Medulla oblongata (tissue), 1 donor: ENCODE results near the gene CACNG4.

ENCODE experiments used
- DNase-seq: peaks from one replicate; pipeline ENCODE4 v3.0.0-alpha.2; 2015; ENCODE audit errors: extremely low spot score

Gene CACNG4

DNA sequence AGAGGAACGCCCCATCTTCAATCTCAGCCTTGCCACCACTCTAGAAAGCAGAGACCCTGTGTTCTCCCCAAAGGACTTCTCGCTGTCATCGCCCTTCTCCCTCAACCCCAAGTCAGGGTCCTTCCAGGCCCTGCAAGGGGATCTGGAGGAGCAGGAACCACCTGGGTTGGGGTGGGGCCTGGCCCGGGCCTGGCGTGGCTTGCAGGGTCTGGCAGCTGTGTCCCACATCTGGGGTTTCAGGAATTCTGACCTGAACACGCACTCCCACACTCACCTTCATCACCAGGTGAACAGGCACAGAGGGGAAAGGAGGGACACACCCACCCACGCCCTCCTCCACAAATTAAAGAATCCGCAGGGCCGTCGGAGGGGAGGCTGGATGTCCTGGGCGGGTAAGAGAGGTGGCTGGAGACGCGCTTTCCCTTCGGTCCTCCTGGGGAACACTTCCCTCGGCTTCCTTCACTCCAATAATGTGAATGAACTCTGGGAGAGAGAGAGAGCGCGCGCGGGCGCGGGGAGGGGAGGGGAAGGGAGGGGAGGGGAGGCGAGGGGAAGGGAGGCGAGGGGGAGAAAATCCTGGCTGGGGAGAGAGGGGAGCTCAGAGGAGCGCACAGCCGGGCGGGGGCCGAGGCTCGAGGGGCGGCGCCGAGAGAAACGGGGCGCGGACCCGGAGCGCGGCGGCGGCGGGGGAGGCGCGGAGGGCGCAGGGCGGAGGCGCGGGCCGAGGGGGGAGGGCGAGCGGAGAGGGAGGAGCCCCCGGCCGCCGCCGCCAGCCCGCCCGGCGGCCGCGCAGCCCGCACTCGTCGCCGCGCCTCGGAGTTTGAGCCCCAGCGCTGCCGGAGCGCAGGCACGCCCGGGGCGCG, at the start of gene CACNG4:
CACNG4 (plus strand) TSS at position 799 of the 863 bp plus-strand sequence. CDS start 205 bp downstream, outside the sequence.
- no peak for DNase-seq

GRCh38 chr17:66915204-66915611, 49.3 kb upstream of the CACNG4 start:
- no peak for DNase-seq

DNA sequence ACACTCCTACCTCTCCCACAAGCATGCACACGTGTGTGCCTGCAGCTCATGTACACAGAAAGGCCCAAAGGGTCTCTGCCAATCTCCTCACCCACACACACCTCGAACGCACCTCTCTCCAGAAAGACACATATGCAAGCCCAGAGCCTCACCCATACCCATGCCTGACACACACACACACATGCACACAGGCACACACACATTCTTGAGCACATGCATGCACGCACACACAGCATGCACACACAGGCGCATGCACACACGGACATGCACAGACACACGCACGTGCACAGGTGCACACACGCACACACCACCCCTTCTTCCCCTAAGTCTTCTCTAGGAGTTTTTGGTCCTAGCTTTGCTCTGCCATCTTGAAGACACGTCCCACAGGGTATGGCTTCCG, 48.7 kb upstream of the CACNG4 start:
- no peak for DNase-seq

- no peak for DNase-seq
Measured at GRCh38 chr17:66916946-66917345, 47.6 kb upstream of the CACNG4 start.

DNA sequence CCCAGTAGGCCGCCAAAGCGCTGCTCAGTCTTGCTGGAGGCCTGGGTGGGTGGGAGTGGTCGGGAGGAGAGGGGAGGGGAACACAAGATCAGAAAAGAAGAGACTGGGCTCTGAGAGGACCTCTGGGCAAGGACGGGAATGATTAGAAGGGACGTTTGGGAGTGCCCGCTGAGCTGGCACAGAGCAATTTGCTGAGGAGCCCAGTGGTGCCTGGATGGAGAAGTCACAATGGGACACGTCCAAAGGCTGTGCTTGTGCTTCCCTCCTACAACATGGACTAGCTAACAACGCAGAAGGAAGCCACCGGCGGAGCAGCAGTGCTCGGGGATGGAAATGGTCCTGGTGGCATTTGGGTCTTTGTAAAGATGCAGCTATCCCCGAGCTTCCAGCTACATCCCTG, 45.6 kb upstream of the CACNG4 start:
- no peak for DNase-seq

DNA sequence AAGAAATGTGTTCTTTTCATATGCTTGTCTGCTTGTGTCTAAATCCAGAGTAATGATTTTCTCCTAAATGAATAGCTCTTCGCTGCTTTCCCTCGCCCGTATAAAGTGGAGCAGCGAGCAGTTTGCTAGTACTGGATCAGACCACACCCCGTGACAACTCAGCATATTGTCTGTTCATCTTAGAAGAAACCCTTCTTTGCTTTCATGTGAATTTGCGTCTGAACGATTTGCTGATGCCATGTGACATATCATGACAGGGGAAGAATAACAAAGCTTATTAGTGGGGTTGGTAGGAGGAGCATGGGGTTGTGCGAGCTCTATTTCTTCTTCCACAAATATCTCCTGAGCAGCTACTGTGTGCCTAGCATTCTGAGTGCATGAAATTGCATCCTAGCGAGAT, 44.1 kb upstream of the CACNG4 start:
- no peak for DNase-seq

DNA sequence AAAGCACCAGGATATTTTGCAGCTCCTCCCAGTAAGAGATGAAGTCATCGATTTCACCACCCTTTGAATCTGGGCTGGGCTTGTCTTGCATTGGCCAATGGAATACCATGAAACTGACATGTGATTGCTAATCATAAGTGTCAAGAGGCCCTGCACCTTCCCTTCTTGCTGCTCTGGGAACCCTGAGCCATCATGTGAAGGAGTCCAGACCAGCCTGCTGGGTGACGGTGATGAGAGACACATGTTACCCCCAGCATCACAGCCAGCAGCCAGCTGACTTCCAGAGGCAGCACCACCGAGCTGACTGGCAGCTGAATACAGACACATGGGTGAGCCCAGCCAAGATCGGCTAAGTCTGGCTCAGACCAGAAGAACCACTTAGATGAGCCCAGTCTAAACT, 43.6 kb upstream of the CACNG4 start:
- no peak for DNase-seq

GRCh38 chr17:66923886-66924285, 40.6 kb upstream of the CACNG4 start:
- DNase-seq = no peak

DNA sequence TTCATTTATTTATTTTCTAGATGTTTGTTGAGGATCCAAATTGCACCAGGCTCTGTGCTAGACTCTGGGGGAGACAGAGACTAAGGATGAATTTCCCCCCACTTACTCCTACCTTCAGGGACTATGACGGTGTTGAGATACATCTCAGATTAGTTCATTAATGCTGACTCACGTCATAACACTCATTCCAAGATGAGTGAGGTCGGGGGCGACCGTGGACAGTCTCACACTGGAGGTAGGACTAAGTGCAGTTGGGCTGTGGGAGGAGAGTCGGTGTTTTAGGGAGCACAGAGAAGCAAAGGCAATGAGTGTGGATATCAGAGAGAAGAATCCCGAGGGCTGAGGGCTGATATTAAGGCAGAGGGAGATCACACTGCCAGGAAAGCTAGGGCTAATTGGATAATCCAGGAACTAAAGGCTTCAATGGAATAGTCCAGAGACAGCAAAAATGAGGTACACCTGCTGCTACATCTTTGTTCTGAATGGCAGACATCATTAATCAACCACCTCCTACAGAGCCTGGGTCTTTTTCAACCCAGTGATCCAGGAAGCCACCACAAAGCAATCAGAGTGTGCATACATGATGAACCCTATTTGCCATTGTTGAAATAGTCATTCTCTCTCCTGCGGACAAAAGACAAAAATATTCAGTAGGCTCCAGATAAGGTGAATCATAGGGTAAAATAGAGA, 38.6 kb upstream of the CACNG4 start:
- DNase-seq = no peak

- no peak for DNase-seq
Measured at GRCh38 chr17:66928949-66929348, 35.6 kb upstream of the CACNG4 start.

- DNase-seq = no peak
Measured at GRCh38 chr17:66929591-66929990, 34.9 kb upstream of the CACNG4 start.

GRCh38 chr17:66930933-66931332, 33.6 kb upstream of the CACNG4 start:
- no peak for DNase-seq

DNA sequence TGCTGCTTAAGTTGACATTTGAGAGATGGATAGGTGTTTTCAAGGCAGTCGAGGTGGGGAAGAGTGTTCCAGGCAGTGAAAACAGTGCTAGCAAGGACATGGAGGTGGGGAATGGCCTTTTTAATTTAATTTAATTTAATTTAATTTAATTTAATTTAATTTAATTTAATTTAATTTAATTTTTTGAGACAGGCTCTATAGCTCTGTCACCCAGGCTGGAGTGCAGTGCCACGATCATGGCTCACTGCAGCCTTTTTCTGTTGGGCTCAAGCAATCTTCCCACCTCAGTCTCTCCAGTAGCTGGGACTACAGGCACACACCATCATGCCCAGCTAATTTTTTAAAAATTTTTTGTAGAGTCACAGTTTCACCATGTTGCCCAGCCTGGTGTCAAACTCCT, 32.2 kb upstream of the CACNG4 start:
- no peak for DNase-seq

DNA sequence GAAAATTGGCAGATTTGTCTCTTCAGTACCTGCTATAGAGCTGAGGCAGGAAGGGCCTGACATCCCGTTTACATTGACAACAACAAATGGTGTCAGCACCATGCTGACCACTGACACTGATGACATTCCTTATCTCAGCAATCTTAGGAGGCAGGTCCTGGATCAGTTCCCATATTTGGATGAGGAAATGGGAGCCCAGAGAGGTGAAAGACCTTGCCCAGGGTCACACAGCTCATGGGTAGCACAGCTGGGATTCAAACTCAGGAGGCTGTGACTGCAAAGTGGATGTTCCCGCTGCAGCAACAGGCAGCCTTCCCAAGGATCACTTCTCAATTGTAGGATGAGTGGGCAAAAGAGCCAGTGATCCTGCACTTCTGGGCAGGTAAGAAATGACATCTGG, 30.5 kb upstream of the CACNG4 start:
- DNase-seq = no peak

DNA sequence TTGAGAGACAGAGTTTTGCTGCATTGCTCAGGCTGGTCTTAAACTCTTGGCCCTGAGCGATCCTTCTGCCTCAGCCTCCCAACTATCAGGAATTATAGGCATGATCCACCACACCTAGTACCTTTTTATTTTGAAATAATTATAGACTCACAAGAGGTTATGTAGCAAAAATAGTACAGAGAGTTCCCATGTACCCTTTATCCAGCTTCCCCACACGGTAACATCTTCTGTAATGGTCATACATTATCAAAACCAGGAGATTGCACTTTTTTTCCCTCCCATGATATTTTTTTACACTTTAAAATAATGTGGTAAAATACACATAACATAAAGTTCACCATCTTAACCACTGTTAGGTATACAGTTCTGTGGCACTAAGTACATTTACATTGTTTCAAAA, 28.8 kb upstream of the CACNG4 start:
- DNase-seq = no peak

- no peak for DNase-seq
Measured at GRCh38 chr17:66938656-66939055, 25.9 kb upstream of the CACNG4 start.

DNA sequence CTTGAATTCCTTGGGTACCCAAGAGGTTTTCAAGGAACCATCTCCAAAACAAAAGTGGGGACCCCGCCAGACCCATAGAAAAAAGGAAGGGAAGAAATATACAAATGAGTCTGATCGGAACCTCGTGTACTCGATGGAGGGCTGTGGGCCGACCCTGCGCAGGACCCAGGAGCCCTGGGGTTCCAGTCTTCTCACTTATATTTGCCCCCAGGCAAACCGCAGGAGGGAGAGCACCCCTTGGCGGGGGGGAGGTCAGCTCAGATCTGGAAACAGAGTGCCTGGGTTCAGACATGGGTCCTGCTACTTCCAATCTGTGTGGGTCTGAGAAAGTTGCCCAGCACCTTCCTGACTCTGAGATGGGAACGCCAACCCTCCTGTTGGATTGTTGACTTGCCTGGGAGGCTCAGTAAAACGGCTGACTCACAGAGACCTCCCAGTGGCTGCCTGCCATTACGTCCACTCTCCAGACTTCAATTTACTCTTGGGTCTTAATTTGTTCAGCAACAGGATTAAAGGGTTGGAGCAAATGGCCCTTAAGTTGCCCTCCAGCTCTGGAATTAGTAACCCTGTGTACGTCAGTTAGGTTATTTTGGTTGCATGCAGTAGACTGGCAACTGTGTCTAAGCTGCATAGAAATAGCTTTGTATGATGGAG, 24.9 kb upstream of the CACNG4 start:
- no peak for DNase-seq

DNA sequence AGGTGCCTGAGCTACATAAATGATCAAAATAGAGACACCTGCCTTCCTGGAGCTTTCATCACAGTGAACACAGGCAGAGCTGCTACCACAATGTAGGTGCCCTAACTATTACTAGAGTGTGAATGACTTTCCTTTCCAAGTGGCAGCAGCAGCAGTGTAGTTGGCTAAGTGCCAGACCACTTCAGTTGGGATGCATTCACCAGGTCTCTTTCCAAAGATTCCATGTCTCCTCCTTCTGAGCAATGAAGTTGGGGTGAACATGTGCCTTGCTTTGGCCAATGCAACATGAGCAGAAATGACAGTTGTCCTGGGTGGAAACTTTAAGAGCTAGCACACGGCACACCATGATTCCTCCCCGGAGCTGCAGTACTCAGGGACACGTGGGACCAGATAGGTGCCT, 23.3 kb upstream of the CACNG4 start:
- no peak for DNase-seq

DNA sequence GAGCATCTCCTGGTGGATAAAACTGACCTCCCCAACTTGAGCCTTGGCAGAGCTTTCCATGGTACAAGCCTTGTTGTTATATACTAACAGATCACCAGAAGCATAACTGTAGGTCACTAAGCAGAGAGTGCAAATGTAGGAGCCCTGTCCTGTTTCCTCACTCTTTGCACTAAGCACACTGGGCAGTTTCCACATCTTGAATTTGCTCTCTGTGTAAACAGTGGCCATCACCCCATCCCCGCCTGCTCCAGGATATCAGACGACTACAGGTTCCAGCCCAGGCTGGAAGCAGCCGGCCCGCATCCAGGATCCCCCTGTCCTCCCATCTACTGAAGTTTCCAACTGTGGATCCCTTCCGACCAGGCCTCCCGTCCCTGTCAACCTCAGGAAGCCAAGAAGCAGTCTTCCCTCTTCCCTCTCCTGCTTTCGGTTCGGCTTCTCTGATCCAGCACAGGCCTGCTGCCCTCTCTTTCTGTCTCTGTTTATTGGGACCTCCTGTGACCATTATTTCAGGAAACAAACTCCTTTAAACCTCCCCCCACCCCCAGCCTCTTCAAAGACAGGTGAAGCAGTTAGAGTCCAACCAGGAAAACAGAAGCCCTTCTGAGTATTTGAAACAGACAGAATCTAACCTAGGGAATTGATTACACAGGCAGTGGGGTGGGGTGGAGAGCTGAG, 22.6 kb upstream of the CACNG4 start:
- DNase-seq = no peak

GRCh38 chr17:66942451-66943264, 21.8 kb upstream of the CACNG4 start:
- DNase-seq = no peak

- DNase-seq = no peak
Measured at GRCh38 chr17:66943484-66943883, 21.0 kb upstream of the CACNG4 start.
